GM10847 (cell line): ENCODE measurements around the gene LHPP.

Experiments used
- POLR2A ChIP-seq: IDR thresholded peaks from 2 replicates; pipeline ENCODE4 v1.6.1; 2011; ENCODE audit not compliant: insufficient read length; ENCODE audit errors: extremely low read depth

LHPP gene

GRCh38 chr10:124461642-124462347 lies at the start of gene LHPP:
Gene LHPP (plus strand): TSS chr10:124461823. CDS start chr10:124461863, 40 bp downstream.
- TF ChIP-seq POLR2A = no peak

- no peak for TF ChIP-seq POLR2A
Observed at GRCh38 chr10:124414076-124414475, 47.5 kb upstream of the LHPP start.

GRCh38 chr10:124415210-124415609 lies 46.4 kb upstream of the LHPP start:
- TF ChIP-seq POLR2A = no peak

GRCh38 chr10:124416733-124417132 lies 44.9 kb upstream of the LHPP start:
- no peak for TF ChIP-seq POLR2A

- no peak for TF ChIP-seq POLR2A
Observed at GRCh38 chr10:124417895-124418725, 43.5 kb upstream of the LHPP start.

- TF ChIP-seq POLR2A = peak; percentile 76
Observed at GRCh38 chr10:124418726-124419501, 42.7 kb upstream of the LHPP start, which contains the start of gene OAT. Gene OAT (minus strand): TSS chr10:124418923. CDS start chr10:124412171, 6,752 bp downstream.

GRCh38 chr10:124419635-124420034 lies 42.0 kb upstream of the LHPP start:
- TF ChIP-seq POLR2A = no peak

GRCh38 chr10:124420254-124420653 lies 41.4 kb upstream of the LHPP start:
- no peak for TF ChIP-seq POLR2A

- no peak for TF ChIP-seq POLR2A
Observed at GRCh38 chr10:124422742-124423141, 38.9 kb upstream of the LHPP start.

GRCh38 chr10:124423813-124424212 lies 37.8 kb upstream of the LHPP start:
- TF ChIP-seq POLR2A = no peak

- TF ChIP-seq POLR2A = no peak
Observed at GRCh38 chr10:124425227-124425962, 36.2 kb upstream of the LHPP start.

GRCh38 chr10:124428207-124428777 lies 33.3 kb upstream of the LHPP start:
- TF ChIP-seq POLR2A = no peak

GRCh38 chr10:124429576-124429975 lies 32.0 kb upstream of the LHPP start:
- no peak for TF ChIP-seq POLR2A

- TF ChIP-seq POLR2A = no peak
Observed at GRCh38 chr10:124430077-124430476, 31.5 kb upstream of the LHPP start.
